GM18498 (cell line): Measurements from ENCODE around the gene ITGA2.
A peak's percentile ranks its signal among the peaks of the same experiment; 100 is the strongest.

ENCODE experiments used
- ATAC-seq: cut with Tn5 transposase; IDR thresholded peaks from one replicate; pipeline ENCODE4 v1.9.1; 2021; ENCODE audit warnings: mild to moderate bottlenecking, moderate library complexity; ENCODE audit not compliant: unreplicated experiment

The ITGA2 gene

DNA sequence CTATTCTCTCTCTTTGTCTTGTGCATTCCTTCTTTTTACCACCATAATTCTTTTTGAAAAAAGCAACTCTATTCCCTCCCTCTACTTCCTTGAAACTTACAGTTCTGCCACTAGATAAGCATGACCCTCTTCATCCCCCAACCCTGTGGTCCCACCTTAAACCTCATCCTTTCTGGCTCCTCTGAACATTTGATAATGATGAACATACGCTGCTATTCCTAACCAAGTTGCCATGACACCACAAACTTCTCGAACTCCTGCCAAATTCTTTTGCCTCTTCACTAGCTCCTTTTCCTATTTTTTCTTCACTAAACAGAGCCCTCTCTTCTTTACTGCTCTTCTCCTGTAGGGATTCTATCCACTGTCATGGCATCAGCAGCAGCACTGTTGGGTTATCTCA is 63.3 kb downstream of the ITGA2 start:
- no peak for ATAC-seq

GRCh38 chr5:53053364-53053763 is 64.2 kb downstream of the ITGA2 start:
- no peak for ATAC-seq

- ATAC-seq = no peak
Measured at GRCh38 chr5:53055365-53055764, 66.2 kb downstream of the ITGA2 start.

GRCh38 chr5:53059281-53059680 is 70.1 kb downstream of the ITGA2 start:
- ATAC-seq = no peak

DNA sequence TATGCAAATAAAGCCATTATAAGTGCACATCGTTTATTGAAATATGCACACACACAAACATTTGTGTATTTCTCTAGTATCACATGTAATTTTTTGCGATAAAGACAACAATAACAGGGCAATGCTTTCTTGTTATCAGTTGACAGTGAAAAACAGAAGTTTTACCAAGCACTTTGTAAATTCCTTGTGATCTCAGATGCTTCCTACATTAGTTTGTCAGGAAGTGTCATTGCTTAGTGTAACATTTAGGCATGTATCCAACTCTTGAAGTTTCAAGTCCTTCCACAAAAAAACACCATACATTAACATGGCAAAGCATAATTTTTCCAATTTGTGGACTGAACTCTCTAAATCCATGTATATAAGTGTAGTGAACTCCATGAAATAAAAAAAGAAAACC is 74.0 kb downstream of the ITGA2 start:
- no peak for ATAC-seq

GRCh38 chr5:53063791-53064190 is 74.6 kb downstream of the ITGA2 start:
- ATAC-seq = no peak

DNA sequence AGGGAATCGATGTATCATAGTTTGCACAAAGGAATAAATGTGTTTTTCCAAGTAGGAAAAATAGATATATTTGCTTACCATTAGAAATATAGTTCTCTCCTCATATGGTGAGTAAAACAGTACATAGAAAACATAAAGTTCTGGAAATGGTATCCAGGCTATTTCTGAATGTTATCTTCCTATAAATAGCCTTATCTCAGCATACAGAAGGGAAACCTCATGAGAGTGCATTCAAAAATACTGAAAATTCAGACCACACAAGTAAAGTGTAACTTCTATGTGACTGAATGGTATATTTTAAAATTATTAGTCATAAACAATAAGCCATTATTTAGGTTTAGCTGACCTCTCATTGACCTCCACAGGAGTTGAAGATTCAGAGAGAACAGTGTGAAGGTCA is 76.9 kb downstream of the ITGA2 start:
- no peak for ATAC-seq

- ATAC-seq = no peak
Measured at GRCh38 chr5:53067641-53068040, 78.5 kb downstream of the ITGA2 start.

GRCh38 chr5:53068291-53068836 is 79.2 kb downstream of the ITGA2 start:
- ATAC-seq = no peak

DNA sequence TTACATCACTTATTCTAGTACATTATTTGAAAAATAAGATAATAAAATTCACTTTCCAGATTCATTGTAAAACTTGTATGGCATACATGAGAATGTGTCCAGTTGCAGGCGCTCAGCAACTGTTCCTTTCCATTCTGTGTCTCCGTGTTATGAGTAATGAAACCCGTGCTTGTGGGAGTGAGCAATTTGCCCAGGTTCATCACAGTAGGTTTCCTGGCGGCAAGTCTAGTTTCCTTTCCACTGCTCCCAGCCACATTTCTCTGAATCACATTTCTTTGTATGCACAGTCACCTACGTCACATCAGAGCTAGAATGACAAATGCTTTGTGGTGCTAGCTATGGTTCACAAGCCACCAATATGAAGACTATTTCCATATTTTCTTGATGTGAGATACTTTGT is 80.5 kb downstream of the ITGA2 start:
- no peak for ATAC-seq

DNA sequence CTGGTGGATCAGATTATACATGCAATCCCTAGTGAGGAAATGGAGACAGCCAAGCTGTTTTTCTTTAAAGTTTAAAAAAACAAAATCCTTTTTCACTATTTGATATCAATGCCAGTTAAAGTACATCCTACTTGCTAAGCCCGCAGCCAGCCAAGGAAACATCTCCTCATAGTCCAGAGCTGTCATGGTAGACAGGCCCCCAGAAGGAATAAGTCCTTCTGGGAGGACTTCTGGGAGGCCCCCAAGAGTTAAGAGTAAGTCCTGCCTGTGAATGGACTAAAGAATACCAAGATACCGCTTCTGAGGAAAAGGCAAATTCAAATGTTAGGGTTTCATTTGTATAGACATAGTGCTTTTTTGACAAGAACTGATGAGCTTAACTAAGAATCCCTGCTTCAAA is 82.1 kb downstream of the ITGA2 start:
- no peak for ATAC-seq

- ATAC-seq = no peak
Measured at GRCh38 chr5:53071738-53072137, 82.6 kb downstream of the ITGA2 start.

DNA sequence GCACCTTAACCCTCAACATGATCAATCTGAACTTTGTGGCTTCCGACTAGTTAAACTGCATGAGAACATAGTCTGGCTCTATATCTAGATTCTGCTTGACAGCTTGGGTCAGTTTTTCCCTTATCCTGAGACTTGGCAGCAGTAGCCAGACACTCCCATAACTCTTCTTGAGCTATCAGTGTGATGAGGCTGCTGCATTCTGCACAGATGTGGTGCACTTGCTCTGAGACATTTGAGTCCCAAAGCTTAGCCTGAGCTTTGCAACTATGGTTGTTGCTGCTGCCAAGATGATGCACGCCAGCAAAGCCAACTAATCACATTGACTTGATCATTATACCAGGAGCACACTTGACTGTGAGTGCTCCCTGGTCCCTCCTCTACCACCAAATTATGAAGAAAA is 84.2 kb downstream of the ITGA2 start:
- ATAC-seq = no peak

- no peak for ATAC-seq
Measured at GRCh38 chr5:53076014-53076583, 86.9 kb downstream of the ITGA2 start.

DNA sequence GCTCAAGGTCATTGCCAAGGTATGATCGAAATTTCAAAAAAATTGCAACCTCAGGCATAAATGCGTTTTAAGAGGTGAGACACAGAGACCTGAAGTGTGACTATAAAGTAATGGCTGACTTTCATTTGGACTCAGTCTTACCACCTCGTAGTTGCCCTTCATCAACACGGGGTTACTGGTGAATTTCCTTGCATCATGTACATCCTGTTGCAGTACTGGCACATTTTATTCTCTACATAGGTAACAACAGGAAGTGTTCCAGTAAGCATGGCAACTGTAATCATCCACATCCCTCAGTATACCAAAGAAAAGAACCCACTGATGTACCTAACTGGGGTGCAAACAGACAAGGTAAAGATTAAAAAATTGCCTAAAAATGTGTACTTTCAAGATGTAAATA is 91.1 kb downstream of the ITGA2 start:
- ATAC-seq = no peak

DNA sequence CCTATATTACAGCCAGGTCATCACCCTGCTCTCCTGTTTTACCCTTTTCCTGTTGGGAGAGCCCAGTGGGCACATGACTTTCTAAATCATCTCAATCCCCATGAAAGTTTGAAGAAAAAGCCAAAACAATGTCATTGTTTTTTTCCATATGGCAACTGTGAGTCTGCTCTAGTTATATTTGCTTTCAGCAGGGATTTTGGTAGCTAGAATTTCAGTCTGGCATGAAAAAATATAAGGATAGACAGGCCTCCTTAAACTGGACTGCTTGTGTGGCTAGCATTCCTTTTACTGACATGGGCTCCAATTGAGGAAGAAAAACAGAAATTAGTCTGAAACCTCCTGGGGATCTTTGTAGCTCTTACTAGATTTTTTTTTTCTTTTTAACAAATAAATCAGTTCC is 94.8 kb downstream of the ITGA2 start:
- ATAC-seq = no peak

- no peak for ATAC-seq
Measured at GRCh38 chr5:53084546-53085255, 95.5 kb downstream of the ITGA2 start.

DNA sequence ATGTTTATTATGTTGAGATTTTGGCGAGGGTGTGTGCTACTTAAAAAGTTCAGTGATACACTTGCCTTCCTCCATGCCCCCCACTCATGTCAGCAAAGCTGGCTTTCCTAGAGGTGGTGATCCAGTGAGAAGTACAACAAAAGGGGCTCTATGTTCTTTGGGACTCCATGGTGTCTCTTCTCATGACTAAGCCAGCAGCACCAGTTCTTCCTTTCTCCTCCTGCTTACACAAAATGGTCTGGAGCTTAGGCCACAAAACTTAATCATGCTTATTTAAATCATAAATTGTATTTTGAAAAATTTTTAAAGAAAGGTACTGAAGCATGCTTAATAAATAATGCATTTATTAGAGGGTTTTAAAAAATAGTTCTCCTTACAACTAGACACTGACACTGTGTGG is 98.0 kb downstream of the ITGA2 start:
- ATAC-seq = no peak

GRCh38 chr5:53087621-53088121 is 98.5 kb downstream of the ITGA2 start:
- no peak for ATAC-seq

DNA sequence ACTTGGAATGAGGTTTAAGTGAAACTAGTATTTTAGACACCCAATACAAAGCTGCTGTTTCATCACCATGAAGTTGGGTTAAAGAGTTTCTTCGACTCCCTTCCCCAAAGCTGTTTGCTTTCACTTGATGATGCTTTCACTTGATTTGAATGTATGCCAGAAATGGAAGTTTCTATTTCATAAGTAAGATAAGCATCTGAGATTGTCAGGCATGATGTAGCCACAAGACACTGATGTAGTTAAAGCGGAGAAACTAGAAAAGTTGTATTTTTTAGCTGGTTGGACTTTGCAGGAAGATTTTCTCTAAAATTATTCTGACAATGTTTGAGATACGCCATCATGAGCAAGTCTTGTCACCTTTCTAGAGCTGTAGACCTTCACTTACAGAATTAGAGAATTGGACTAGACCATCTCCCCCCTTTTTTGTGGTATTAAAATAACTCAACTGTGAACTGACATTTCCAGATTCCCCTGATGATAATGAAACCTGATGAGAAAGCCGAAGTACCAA is 100.4 kb downstream of the ITGA2 start:
- peak; percentile 92 for ATAC-seq

GRCh38 chr5:53090229-53090628 is 101.1 kb downstream of the ITGA2 start:
- ATAC-seq = no peak

DNA sequence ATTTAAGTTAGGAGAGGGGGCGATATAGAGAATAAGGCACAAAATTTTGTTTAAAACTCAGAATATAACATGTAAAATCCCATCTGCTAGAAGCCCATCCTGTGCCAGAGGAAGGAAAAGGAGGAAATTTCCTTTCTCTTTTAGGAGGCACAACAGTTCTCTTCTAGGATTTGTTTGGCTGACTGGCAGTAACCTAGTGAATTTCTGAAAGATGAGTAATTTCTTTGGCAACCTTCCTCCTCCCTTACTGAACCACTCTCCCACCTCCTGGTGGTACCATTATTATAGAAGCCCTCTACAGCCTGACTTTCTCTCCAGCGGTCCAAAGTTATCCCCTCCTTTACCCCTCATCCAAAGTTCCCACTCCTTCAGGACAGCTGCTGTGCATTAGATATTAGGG is 102.1 kb downstream of the ITGA2 start:
- ATAC-seq = no peak
